Measurements from ENCODE around the gene NPC1L1.
"Not testable (repeated sequence)": the region's sequence is repeated elsewhere in the genome, so short reads cannot be mapped to it uniquely, and the experiment has no call there.

DNA sequence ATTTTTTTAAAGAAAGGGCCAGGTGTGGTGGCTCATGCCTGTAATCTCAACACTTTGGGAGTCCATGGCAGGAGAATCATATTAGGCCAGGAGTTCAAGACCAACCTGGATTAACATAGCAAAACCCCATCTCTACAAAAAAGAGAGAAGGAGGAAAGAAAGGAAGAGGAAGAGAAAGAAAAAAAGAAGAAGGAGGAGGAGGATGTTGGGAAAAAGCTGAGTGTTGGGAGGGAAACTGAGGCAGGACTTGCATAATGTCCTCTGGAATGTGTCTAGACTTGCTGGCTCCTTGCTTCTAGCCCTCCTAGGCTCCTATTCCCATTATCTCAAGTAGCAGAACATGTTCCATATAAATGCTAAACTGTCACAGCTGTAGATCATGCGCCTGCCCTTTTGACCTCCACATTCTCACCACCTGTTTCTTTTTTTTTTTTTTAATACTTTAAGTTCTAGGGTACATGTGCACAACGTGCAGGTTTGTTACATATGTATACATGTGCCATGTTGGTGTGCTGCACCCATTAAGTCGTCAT is 11.4 kb upstream of the NPC1L1 start:
- not testable (repeated sequence) for TF ChIP-seq ZNF44 (CRISPR knock-in tag; IDR thresholded peaks at IDR 0.05); ZNF335 (CRISPR knock-in tag; IDR thresholded peaks at IDR 0.05); GFI1 (CRISPR knock-in tag; IDR thresholded peaks at IDR 0.05; ENCODE audit: borderline replicate concordance)
- TF ChIP-seq, protein P1, sequence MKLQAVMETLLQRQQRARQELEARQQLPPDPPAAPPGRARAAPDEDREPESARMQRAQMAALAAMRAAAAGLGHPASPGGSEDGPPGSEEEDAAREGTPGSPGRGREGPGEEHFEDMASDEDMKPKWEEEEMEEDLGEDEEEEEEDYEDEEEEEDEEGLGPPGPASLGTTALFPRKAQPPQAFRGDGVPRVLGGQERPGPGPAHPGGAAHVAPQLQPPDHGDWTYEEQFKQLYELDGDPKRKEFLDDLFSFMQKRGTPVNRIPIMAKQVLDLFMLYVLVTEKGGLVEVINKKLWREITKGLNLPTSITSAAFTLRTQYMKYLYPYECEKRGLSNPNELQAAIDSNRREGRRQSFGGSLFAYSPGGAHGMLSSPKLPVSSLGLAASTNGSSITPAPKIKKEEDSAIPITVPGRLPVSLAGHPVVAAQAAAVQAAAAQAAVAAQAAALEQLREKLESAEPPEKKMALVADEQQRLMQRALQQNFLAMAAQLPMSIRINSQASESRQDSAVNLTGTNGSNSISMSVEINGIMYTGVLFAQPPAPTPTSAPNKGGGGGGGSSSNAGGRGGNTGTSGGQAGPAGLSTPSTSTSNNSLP (IDR thresholded peaks at IDR 0.05; ENCODE audit: low read depth, low read length): not testable (repeated sequence)
- TF ChIP-seq, protein P2, sequence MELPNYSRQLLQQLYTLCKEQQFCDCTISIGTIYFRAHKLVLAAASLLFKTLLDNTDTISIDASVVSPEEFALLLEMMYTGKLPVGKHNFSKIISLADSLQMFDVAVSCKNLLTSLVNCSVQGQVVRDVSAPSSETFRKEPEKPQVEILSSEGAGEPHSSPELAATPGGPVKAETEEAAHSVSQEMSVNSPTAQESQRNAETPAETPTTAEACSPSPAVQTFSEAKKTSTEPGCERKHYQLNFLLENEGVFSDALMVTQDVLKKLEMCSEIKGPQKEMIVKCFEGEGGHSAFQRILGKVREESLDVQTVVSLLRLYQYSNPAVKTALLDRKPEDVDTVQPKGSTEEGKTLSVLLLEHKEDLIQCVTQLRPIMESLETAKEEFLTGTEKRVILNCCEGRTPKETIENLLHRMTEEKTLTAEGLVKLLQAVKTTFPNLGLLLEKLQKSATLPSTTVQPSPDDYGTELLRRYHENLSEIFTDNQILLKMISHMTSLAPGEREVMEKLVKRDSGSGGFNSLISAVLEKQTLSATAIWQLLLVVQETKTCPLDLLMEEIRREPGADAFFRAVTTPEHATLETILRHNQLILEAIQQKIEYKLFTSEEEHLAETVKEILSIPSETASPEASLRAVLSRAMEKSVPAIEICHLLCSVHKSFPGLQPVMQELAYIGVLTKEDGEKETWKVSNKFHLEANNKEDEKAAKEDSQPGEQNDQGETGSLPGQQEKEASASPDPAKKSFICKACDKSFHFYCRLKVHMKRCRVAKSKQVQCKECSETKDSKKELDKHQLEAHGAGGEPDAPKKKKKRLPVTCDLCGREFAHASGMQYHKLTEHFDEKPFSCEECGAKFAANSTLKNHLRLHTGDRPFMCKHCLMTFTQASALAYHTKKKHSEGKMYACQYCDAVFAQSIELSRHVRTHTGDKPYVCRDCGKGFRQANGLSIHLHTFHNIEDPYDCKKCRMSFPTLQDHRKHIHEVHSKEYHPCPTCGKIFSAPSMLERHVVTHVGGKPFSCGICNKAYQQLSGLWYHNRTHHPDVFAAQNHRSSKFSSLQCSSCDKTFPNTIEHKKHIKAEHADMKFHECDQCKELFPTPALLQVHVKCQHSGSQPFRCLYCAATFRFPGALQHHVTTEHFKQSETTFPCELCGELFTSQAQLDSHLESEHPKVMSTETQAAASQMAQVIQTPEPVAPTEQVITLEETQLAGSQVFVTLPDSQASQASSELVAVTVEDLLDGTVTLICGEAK (IDR thresholded peaks at IDR 0.05): not testable (repeated sequence)
- TF ChIP-seq, protein P2 (CRISPR knock-in tag; IDR thresholded peaks at IDR 0.05): not testable (repeated sequence)
- TF ChIP-seq, protein P3, sequence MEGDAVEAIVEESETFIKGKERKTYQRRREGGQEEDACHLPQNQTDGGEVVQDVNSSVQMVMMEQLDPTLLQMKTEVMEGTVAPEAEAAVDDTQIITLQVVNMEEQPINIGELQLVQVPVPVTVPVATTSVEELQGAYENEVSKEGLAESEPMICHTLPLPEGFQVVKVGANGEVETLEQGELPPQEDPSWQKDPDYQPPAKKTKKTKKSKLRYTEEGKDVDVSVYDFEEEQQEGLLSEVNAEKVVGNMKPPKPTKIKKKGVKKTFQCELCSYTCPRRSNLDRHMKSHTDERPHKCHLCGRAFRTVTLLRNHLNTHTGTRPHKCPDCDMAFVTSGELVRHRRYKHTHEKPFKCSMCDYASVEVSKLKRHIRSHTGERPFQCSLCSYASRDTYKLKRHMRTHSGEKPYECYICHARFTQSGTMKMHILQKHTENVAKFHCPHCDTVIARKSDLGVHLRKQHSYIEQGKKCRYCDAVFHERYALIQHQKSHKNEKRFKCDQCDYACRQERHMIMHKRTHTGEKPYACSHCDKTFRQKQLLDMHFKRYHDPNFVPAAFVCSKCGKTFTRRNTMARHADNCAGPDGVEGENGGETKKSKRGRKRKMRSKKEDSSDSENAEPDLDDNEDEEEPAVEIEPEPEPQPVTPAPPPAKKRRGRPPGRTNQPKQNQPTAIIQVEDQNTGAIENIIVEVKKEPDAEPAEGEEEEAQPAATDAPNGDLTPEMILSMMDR (CRISPR knock-in tag; IDR thresholded peaks at IDR 0.05): not testable (repeated sequence)

All from HepG2 (cell line).